Neural cell (in vitro differentiated cells): ENCODE results near the gene DNM3. TPM values are rescaled to one million over a fixed set of nuclear protein-coding genes. Genes with fewer than 3 reads are reported as not detected.

Experiments used
- H2AFZ ChIP-seq: fragments of 200-600, 300-800 bp; sonication (generic), shearing (Covaris generic); 2 replicates; pipeline ENCODE4 v1.6.0; 2014; ENCODE audit warnings: low read depth, mild to moderate bottlenecking, antibody characterized with exemption, low read length, moderate library complexity
- H3F3A ChIP-seq: fragments of 200-600 bp; shearing (Covaris generic); 2 replicates; pipeline ENCODE4 v1.6.1; 2016; ENCODE audit warnings: mild to moderate bottlenecking, moderate library complexity, mixed read lengths, antibody characterized with exemption, low read length; ENCODE audit not compliant: insufficient read depth, poor library complexity, severe bottlenecking
- H3K27ac ChIP-seq: fragments of 200-600, 300-800 bp; sonication (generic), shearing (Covaris generic); 2 replicates; pipeline ENCODE4 v1.5.1; 2014; ENCODE audit warnings: mild to moderate bottlenecking, low read length, moderate library complexity
- H3K27me3 ChIP-seq: fragments of 300-800, 200-600 bp; sonication (generic), shearing (Covaris generic); 2 replicates; pipeline ENCODE4 v1.6.0; 2014; ENCODE audit warnings: mild to moderate bottlenecking, low read depth, low read length, moderate library complexity; ENCODE audit not compliant: insufficient read depth
- H3K36me3 ChIP-seq: fragments of 300-800, 200-600 bp; sonication (generic), shearing (Covaris generic); 2 replicates; pipeline ENCODE4 v1.5.1; 2014; ENCODE audit warnings: mild to moderate bottlenecking, antibody characterized with exemption, low read length, moderate library complexity; ENCODE audit not compliant: insufficient read depth
- H3K4me2 ChIP-seq: fragments of 300-800, 200-600 bp; sonication (generic), shearing (Covaris generic); 2 replicates; pipeline ENCODE4 v1.6.0; 2014; ENCODE audit warnings: mild to moderate bottlenecking, low read length
- H3K4me3 ChIP-seq: fragments of 300-800, 200-600 bp; sonication (generic), shearing (Covaris generic); 2 replicates; pipeline ENCODE4 v1.5.1; 2014; ENCODE audit warnings: mild to moderate bottlenecking, low read length, moderate library complexity
- H3K79me2 ChIP-seq: fragments of 200-600 bp; shearing (Covaris generic); replicated peaks from 2 replicates; pipeline ENCODE4 v1.6.0; 2014; ENCODE audit warnings: mild to moderate bottlenecking, low read length, moderate library complexity; ENCODE audit not compliant: insufficient read depth
- H3K9ac ChIP-seq: fragments of 300-800, 200-600 bp; sonication (generic), shearing (Covaris generic); 2 replicates; pipeline ENCODE4 v1.6.1; 2016; ENCODE audit warnings: mild to moderate bottlenecking, low read length, mixed read lengths
- H3K9me2 ChIP-seq: fragments of 200-600 bp; shearing (Covaris generic); 2 replicates; pipeline ENCODE4 v1.6.1; 2016; ENCODE audit warnings: mild to moderate bottlenecking, low read length, mixed read lengths; ENCODE audit not compliant: insufficient read depth
- H3K9me3 ChIP-seq: fragments of 200-600, 300-800 bp; sonication (generic), shearing (Covaris generic); 2 replicates; pipeline ENCODE4 v1.6.1; 2016; ENCODE audit warnings: mild to moderate bottlenecking, mixed run types, low read length, moderate library complexity, mixed read lengths
- H4K20me1 ChIP-seq: fragments of 200-600 bp; shearing (Covaris generic); 2 replicates; pipeline ENCODE4 v1.6.1; 2016; ENCODE audit warnings: mild to moderate bottlenecking, mixed run types; ENCODE audit not compliant: insufficient read depth
- EP300 ChIP-seq: fragments of 450-650 bp; conservative IDR thresholded peaks from 2 replicates; pipeline ENCODE4 v1.6.1; 2014; ENCODE audit warnings: antibody characterized with exemption, mild to moderate bottlenecking, moderate library complexity; ENCODE audit not compliant: poor library complexity, severe bottlenecking
- EZH2 ChIP-seq: fragments of 200-600, 300-800 bp; shearing (Covaris generic), sonication (generic); IDR thresholded peaks from 2 replicates; pipeline ENCODE4 v1.6.1; 2014; ENCODE audit warnings: antibody characterized with exemption, low read length, borderline replicate concordance, mild to moderate bottlenecking; ENCODE audit not compliant: insufficient read depth, poor library complexity, severe bottlenecking
- MXI1 ChIP-seq: fragments of 450-650 bp; conservative IDR thresholded peaks from 2 replicates; pipeline ENCODE4 v1.6.1; 2014; ENCODE audit warnings: antibody characterized with exemption, mild to moderate bottlenecking; ENCODE audit not compliant: poor library complexity, severe bottlenecking
- POLR2AphosphoS5 ChIP-seq: IDR thresholded peaks from 2 replicates; pipeline ENCODE4 v1.6.1; 2012
- RAD21 ChIP-seq: fragments of 450-650 bp; conservative IDR thresholded peaks from 2 replicates; pipeline ENCODE4 v1.6.1; 2014; ENCODE audit warnings: antibody characterized with exemption, mild to moderate bottlenecking, moderate library complexity
- SMC3 ChIP-seq: fragments of 450-650 bp; conservative IDR thresholded peaks from 2 replicates; pipeline ENCODE4 v1.6.1; 2014; ENCODE audit warnings: antibody characterized with exemption, mild to moderate bottlenecking, moderate library complexity; ENCODE audit not compliant: poor library complexity
- TAF1 ChIP-seq: IDR thresholded peaks from 2 replicates; pipeline ENCODE4 v1.6.1; 2012; ENCODE audit warnings: low read depth
- polyA plus RNA-seq: library from polyadenylated mRNA; depleted of rRNA; stranded (reverse); fragments of >200 nt; gene quantifications from 2 replicates; pipeline ENCODE4 v1.2.3, GENCODE V29; 2014
- TF ChIP-seq, protein P1 (sequence below): IDR thresholded peaks from 2 replicates; pipeline ENCODE4 v1.6.1; 2012; ENCODE audit warnings: borderline replicate concordance
- TF ChIP-seq, protein P2 (sequence below): fragments of 450-650 bp; IDR thresholded peaks from 2 replicates; pipeline ENCODE4 v1.5.1; 2014; ENCODE audit warnings: antibody characterized with exemption, mild to moderate bottlenecking, moderate library complexity; ENCODE audit not compliant: poor library complexity, severe bottlenecking

The DNM3 gene
- polyA plus RNA-seq, 1 donor from 2014 or later: 37.1 TPM

DNA sequence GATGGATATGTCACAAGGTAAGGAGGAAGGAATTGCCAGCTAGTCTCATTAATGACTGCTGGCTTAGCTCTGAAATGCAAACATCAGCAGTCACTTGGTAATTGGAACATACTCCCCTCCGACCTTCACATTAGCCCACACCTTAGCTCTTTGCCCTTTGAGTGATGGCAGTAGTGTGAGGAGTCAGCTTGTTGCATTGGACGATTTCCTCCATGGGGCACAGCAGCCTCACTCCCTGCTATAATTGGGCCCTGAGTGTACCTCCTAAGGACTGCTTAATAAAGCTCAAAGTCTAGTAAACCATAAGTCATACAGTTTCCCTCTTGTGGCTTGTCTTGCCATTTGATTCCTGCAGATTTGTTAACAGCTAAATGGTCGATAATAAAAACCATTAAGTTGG is 40.4 kb upstream of the DNM3 start:
- Histone ChIP-seq H3K4me3 (no peak overlapping the region), H3K27me3 (no peaks in the 10 kb centered on the region), H3K79me2 (no peaks in the 10 kb centered on the region), H4K20me1 (no peaks in the 10 kb centered on the region), H3K9ac (no peak overlapping the region), H3F3A (no peaks in the 10 kb centered on the region), H2AFZ (no peak overlapping the region), H3K9me3 (no peaks in the 10 kb centered on the region), H3K27ac (no peak overlapping the region), H3K4me2 (no peak overlapping the region), H3K9me2 (no peaks in the 10 kb centered on the region), H3K36me3 (no peaks in the 10 kb centered on the region)
- TF ChIP-seq, protein P1, sequence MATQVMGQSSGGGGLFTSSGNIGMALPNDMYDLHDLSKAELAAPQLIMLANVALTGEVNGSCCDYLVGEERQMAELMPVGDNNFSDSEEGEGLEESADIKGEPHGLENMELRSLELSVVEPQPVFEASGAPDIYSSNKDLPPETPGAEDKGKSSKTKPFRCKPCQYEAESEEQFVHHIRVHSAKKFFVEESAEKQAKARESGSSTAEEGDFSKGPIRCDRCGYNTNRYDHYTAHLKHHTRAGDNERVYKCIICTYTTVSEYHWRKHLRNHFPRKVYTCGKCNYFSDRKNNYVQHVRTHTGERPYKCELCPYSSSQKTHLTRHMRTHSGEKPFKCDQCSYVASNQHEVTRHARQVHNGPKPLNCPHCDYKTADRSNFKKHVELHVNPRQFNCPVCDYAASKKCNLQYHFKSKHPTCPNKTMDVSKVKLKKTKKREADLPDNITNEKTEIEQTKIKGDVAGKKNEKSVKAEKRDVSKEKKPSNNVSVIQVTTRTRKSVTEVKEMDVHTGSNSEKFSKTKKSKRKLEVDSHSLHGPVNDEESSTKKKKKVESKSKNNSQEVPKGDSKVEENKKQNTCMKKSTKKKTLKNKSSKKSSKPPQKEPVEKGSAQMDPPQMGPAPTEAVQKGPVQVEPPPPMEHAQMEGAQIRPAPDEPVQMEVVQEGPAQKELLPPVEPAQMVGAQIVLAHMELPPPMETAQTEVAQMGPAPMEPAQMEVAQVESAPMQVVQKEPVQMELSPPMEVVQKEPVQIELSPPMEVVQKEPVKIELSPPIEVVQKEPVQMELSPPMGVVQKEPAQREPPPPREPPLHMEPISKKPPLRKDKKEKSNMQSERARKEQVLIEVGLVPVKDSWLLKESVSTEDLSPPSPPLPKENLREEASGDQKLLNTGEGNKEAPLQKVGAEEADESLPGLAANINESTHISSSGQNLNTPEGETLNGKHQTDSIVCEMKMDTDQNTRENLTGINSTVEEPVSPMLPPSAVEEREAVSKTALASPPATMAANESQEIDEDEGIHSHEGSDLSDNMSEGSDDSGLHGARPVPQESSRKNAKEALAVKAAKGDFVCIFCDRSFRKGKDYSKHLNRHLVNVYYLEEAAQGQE: no peak

DNA sequence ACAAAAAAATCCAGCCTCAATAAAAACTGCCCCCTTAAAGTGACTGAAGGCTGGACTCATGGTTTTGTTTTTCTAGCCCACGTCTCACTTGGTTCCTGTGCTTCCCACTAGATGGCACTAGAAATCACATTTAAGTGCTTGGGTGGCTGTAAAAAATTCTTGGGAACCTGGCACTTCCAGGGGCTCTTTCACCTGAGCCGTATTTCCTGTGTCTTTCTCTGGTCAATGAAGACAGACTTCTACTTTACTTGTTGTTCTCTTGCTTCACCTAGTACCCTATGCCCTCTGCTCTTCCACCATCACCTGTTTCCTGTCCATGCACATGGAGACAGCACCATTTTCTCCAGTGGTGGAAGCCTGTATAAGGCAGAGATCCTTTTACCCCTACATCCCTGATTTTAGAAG is 39.8 kb upstream of the DNM3 start:
- Histone ChIP-seq H3K9me3 (no peaks in the 10 kb centered on the region), H3K4me3 (no peak overlapping the region), H3K36me3 (no peaks in the 10 kb centered on the region), H3K4me2 (no peak overlapping the region), H3K79me2 (no peaks in the 10 kb centered on the region), H3K9ac (no peak overlapping the region), H3K27ac (no peak overlapping the region), H4K20me1 (no peaks in the 10 kb centered on the region), H2AFZ (no peak overlapping the region), H3F3A (no peaks in the 10 kb centered on the region), H3K27me3 (no peaks in the 10 kb centered on the region), H3K9me2 (no peaks in the 10 kb centered on the region)
- TF ChIP-seq, protein P1: no peak
- TF ChIP-seq POLR2AphosphoS5 (no peak), EZH2 (no peak), TAF1 (no peak), SMC3 (peak; percentile 91), MXI1 (no peak), EP300 (no peak), RAD21 (peak; percentile 89)
- TF ChIP-seq, protein P2, sequence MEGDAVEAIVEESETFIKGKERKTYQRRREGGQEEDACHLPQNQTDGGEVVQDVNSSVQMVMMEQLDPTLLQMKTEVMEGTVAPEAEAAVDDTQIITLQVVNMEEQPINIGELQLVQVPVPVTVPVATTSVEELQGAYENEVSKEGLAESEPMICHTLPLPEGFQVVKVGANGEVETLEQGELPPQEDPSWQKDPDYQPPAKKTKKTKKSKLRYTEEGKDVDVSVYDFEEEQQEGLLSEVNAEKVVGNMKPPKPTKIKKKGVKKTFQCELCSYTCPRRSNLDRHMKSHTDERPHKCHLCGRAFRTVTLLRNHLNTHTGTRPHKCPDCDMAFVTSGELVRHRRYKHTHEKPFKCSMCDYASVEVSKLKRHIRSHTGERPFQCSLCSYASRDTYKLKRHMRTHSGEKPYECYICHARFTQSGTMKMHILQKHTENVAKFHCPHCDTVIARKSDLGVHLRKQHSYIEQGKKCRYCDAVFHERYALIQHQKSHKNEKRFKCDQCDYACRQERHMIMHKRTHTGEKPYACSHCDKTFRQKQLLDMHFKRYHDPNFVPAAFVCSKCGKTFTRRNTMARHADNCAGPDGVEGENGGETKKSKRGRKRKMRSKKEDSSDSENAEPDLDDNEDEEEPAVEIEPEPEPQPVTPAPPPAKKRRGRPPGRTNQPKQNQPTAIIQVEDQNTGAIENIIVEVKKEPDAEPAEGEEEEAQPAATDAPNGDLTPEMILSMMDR: peak; percentile 92
